Kidney epithelial cell (primary cell): ENCODE data around the gene CPED1. TPM values are rescaled to one million over a fixed set of nuclear protein-coding genes. Genes with fewer than 3 reads are reported as not detected.
"Not testable (repeated sequence)": the region's sequence is repeated elsewhere in the genome, so short reads cannot be mapped to it uniquely, and the experiment has no call there.

Source experiments
- DNase-seq: peaks from one replicate; pipeline ENCODE4 v3.0.0-alpha.2; 2010; ENCODE audit warnings: low read depth
- H3K27me3 ChIP-seq: 2 replicates; pipeline ENCODE4 v1.6.0; 2011; ENCODE audit warnings: low read length; ENCODE audit not compliant: control insufficient read depth, insufficient read depth
- H3K36me3 ChIP-seq: 2 replicates; pipeline ENCODE4 v1.5.1; 2011; ENCODE audit warnings: low read length; ENCODE audit not compliant: control insufficient read depth, insufficient read depth
- H3K4me3 ChIP-seq: 2 replicates; pipeline ENCODE4 v1.5.1; 2011; ENCODE audit warnings: low read depth, mild to moderate bottlenecking, control low read depth, low read length
- CTCF ChIP-seq: IDR thresholded peaks from 2 replicates; pipeline ENCODE4 v1.5.1; 2011; ENCODE audit warnings: mild to moderate bottlenecking, moderate library complexity, low read length, control low read depth, inconsistent platforms; ENCODE audit not compliant: insufficient read depth, poor library complexity, severe bottlenecking
- total RNA-seq: library from RNA; depleted of rRNA; stranded (reverse); fragments of >200 nt; gene quantifications from 2 replicates; pipeline ENCODE4 v1.2.3, GENCODE V29; 2015

CPED1 gene
- total RNA-seq, 1 donor from 2014 or later: 3.2 TPM

- H3K4me3 ChIP-seq: no peak overlapping the region
- TF ChIP-seq CTCF: no peak
- no peaks in the 10 kb centered on the region for H3K27me3 ChIP-seq
- H3K36me3 ChIP-seq: no peaks in the 10 kb centered on the region
- no peak for DNase-seq
These were observed 73.4 kb downstream of the CPED1 start for GRCh38 chr7:121061677-121062582.

GRCh38 chr7:121062671-121063279 lies 74.3 kb downstream of the CPED1 start:
- Histone ChIP-seq H3K36me3 (no peaks in the 10 kb centered on the region), H3K27me3 (no peaks in the 10 kb centered on the region), H3K4me3 (no peak overlapping the region)
- no peak for TF ChIP-seq CTCF
- DNase-seq: no peak

GRCh38 chr7:121067717-121068116 lies 79.2 kb downstream of the CPED1 start:
- H3K36me3 ChIP-seq, DNase-seq, H3K4me3 ChIP-seq, H3K27me3 ChIP-seq: not testable (repeated sequence)

- Histone ChIP-seq H3K4me3 (no peak overlapping the region), H3K36me3 (no peaks in the 10 kb centered on the region), H3K27me3 (no peaks in the 10 kb centered on the region)
- TF ChIP-seq CTCF: no peak
- DNase-seq: no peak
These were observed 81.0 kb downstream of the CPED1 start for GRCh38 chr7:121069346-121070100.

- DNase-seq: no peak
- H3K27me3 ChIP-seq: no peaks in the 10 kb centered on the region
- no peak for TF ChIP-seq CTCF
- no peak overlapping the region for H3K4me3 ChIP-seq
- no peaks in the 10 kb centered on the region for H3K36me3 ChIP-seq
These were observed 82.6 kb downstream of the CPED1 start for GRCh38 chr7:121071132-121071531.

- Histone ChIP-seq H3K4me3 (no peak overlapping the region), H3K27me3 (no peaks in the 10 kb centered on the region), H3K36me3 (no peaks in the 10 kb centered on the region)
- DNase-seq: no peak
- TF ChIP-seq CTCF: no peak
These were observed 83.2 kb downstream of the CPED1 start for GRCh38 chr7:121071662-121072061.
